Measurements from ENCODE around the gene MCRIP1. TPM values are rescaled to one million over a fixed set of nuclear protein-coding genes. Genes with fewer than 3 reads are reported as not detected.

Gene MCRIP1
- total RNA-seq, 1 experiment from 2014 or later = 126 TPM

DNA sequence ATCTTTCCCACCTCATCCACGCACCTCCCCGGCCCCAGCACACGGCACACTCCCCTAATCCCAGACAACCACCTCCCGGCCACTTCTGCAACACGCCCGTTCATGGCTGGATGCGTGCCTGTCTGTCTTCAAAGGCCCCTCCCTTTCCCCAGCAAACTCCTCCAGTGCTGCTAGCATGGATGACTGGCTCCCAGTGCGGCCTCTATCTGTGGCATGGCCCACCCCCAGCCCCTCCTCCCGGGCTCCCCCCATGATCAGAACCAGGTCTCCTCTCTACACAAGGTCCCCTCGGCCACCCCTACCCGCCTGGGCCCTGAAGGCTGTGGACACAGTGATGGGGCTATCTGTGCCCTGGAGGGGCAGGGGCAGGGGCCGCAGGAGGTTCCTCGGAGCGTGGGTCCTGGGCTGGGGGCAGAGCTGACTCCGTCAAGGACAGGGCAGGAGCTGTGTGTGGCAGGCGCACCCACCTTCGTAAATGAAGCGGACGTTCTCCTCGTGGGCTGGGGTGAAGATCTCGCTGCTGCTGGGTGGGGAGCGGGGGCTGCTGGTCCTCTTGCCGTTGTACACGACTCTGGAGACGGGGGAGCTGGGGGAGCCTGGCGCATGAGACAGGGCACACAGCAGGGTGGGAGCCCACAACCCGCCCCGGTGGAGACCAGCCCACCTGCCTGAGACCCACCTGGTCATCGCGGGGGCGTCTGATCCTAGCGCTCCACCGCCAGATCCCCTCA, 9.1 kb downstream of the MCRIP1 start (continued):
- TF ChIP-seq, protein P1, sequence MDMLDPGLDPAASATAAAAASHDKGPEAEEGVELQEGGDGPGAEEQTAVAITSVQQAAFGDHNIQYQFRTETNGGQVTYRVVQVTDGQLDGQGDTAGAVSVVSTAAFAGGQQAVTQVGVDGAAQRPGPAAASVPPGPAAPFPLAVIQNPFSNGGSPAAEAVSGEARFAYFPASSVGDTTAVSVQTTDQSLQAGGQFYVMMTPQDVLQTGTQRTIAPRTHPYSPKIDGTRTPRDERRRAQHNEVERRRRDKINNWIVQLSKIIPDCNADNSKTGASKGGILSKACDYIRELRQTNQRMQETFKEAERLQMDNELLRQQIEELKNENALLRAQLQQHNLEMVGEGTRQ (CRISPR knock-in tag; IDR thresholded peaks at IDR 0.05) = no peak
- TF ChIP-seq ZNF423 (CRISPR knock-in tag; IDR thresholded peaks at IDR 0.05) (no peak), ZBTB21 (CRISPR knock-in tag; IDR thresholded peaks at IDR 0.05; ENCODE audit: borderline replicate concordance) (no peak), NFATC4 (CRISPR knock-in tag; IDR thresholded peaks at IDR 0.05) (no peak)

DNA sequence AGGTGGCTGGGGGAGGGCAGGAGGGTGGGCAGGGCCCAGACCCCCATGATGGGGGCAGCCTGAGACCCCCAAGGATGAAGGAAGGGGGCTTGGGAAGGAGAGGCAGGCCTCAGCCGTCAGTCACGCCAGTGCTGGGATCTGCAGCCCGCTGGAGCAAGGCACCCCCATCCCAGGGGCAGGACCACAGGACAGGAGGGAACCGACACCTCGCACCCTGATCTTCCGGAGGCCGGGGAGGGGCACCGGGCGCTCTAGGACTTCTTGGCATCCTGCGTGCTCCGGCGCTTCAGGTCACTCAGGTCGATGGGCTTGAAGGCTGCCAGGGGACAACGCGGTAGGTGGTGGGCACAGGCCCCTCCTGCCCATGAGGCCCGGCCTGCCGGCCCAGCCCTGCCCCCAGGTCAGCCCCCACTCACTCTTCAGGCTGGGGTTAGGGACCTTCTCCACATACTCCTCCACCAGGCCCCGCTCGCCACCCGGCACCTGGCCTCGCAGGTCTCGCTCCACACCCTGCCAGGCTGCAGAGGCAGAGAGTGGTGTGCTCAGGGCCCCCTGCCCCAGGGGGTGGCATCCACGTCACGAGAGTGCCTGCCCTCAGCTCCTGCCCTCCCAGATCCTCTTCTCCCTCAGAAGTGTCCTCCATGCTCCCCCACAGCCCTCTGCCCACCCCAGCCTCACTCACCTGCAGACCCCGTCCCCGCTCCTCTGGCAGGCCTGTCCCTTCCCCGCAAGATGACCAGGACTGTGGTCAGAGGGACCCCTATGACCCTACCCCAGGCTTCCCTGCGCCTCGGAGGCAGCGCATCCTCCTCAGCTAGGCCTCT, 9.9 kb downstream of the MCRIP1 start:
- peaks cover 5% of the 10 kb centered on the region for H3K4me1 Mint-ChIP-seq
- H3K36me3 Mint-ChIP-seq = no peaks in the 10 kb centered on the region
- POLR2A ChIA-PET = no interaction called here
- no peak for TF ChIP-seq ZNF263 (CRISPR knock-in tag; IDR thresholded peaks at IDR 0.05; ENCODE audit: low read depth)
- no peak for TF ChIP-seq SMAD4 (CRISPR knock-in tag; IDR thresholded peaks at IDR 0.05)
- ATAC-seq (no peak), DNase-seq (ENCODE audit: low spot score) (no peak)
- H3K9me3 Mint-ChIP-seq = no peaks in the 10 kb centered on the region
- no peak overlapping the region for H3K4me3 Mint-ChIP-seq
- CTCF ChIA-PET = interaction anchor here (1.7 to 3.8 kb wide), 2 partner anchors 15 to 32 kb away, joined by 6 to 18 read pairs; no protein-coding TSS in a partner anchor
- H3K27me3 Mint-ChIP-seq (ENCODE audit: low read depth) = no peaks in the 10 kb centered on the region
- no peak overlapping the region for H3K27ac Mint-ChIP-seq

DNA sequence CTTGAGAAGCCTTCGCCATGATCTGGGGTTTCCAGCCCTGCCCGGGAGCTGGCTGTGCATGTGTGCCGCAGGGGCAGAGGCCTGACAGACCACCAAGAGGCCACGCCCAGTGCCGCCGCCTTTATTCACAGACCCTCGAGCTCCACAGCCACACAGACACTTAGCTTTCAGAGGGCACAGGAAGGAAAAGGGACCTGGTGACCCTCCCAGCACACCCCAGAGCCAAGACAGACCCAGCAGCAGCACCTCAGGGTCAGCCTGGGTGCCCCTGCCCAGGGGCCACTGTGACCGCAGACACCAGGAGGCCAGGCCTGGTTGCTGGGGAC, 10.8 kb downstream of the MCRIP1 start:
- ChIA-PET POLR2A (no interaction called here), CTCF (interaction anchor here (0.7 to 3.8 kb wide), 12 partner anchors 11 to 89 kb away, joined by 3 to 18 read pairs (median 4); partner anchors contain the start of gene MCRIP1)
- ATAC-seq = no peak
- H3K36me3 Mint-ChIP-seq = no peaks in the 10 kb centered on the region
- no peak for DNase-seq (ENCODE audit: low spot score)
- TF ChIP-seq JAZF1 (CRISPR knock-in tag; IDR thresholded peaks at IDR 0.05) (no peak), ZNF671 (CRISPR knock-in tag; IDR thresholded peaks at IDR 0.05) (no peak), ZNF219 (CRISPR knock-in tag; IDR thresholded peaks at IDR 0.05; ENCODE audit: borderline replicate concordance) (no peak), ZNF121 (CRISPR knock-in tag; IDR thresholded peaks at IDR 0.05) (no peak), TP53 (CRISPR knock-in tag; IDR thresholded peaks at IDR 0.05) (no peak)
- TF ChIP-seq, protein P2, sequence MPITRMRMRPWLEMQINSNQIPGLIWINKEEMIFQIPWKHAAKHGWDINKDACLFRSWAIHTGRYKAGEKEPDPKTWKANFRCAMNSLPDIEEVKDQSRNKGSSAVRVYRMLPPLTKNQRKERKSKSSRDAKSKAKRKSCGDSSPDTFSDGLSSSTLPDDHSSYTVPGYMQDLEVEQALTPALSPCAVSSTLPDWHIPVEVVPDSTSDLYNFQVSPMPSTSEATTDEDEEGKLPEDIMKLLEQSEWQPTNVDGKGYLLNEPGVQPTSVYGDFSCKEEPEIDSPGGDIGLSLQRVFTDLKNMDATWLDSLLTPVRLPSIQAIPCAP (CRISPR knock-in tag; IDR thresholded peaks at IDR 0.05) = no peak
- no peaks in the 10 kb centered on the region for H3K27me3 Mint-ChIP-seq (ENCODE audit: low read depth)
- H3K4me1 Mint-ChIP-seq = peaks cover 5% of the 10 kb centered on the region
- no peak overlapping the region for H3K4me3 Mint-ChIP-seq
- peak overlapping the region; percentile 27; the same call in 1 of the 2 replicates for H3K27ac Mint-ChIP-seq
- H3K9me3 Mint-ChIP-seq = no peaks in the 10 kb centered on the region

DNA sequence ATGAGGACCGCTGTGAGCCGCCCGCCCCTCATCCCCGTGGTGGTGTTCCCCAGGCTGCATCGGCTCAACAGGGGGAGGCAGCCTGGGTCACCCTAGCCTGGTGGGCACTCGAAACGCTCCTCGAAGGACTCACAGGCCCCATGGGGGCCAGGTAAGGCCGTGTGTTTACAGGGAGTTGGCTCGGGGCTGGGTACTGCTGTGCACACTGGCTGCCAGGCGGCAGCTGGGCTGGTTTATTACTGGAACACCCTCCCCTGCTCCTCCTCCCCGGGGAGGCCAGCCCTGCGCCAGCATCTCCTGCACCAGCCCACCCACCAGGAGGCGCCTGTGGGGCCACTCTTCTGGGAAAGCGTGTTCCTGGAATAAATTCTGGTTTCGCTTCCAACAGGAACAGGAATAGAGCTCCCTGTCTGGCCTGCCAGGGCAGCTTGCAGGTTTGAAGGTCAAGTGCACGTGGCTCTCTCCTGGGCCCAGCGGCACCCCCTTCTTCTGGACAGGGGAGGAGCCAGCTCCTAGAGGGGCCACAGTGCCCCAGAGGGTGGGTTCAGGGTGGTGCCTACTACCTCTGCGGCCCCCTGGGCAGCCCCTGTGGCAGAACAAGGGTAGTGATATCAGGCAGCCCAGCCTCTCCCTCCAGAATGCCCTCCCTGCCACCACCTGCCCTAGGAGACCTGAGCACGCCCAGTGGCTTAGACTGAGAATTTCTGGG, 11.3 kb downstream of the MCRIP1 start:
- ChIA-PET CTCF (interaction anchor here (0.5 to 3.8 kb wide), 13 partner anchors 11 to 99 kb away, joined by 3 to 18 read pairs (median 3); partner anchors contain the start of gene MCRIP1), POLR2A (no interaction called here)
- H3K9me3 Mint-ChIP-seq = no peaks in the 10 kb centered on the region
- peaks cover 5% of the 10 kb centered on the region for H3K4me1 Mint-ChIP-seq
- no peaks in the 10 kb centered on the region for H3K27me3 Mint-ChIP-seq (ENCODE audit: low read depth)
- DNase-seq (ENCODE audit: low spot score) (peak; percentile 68), ATAC-seq (peak; percentile 44)
- TF ChIP-seq, protein P1 (CRISPR knock-in tag; IDR thresholded peaks at IDR 0.05) = no peak
- TF ChIP-seq ZNF263 (CRISPR knock-in tag; IDR thresholded peaks at IDR 0.05; ENCODE audit: low read depth) = no peak; the same call in 1 of the 2 replicates
- peak; percentile 51; the same call in 1 of the 2 replicates for TF ChIP-seq GABPB1 (CRISPR knock-in tag; IDR thresholded peaks at IDR 0.05)
- TF ChIP-seq, protein P3, sequence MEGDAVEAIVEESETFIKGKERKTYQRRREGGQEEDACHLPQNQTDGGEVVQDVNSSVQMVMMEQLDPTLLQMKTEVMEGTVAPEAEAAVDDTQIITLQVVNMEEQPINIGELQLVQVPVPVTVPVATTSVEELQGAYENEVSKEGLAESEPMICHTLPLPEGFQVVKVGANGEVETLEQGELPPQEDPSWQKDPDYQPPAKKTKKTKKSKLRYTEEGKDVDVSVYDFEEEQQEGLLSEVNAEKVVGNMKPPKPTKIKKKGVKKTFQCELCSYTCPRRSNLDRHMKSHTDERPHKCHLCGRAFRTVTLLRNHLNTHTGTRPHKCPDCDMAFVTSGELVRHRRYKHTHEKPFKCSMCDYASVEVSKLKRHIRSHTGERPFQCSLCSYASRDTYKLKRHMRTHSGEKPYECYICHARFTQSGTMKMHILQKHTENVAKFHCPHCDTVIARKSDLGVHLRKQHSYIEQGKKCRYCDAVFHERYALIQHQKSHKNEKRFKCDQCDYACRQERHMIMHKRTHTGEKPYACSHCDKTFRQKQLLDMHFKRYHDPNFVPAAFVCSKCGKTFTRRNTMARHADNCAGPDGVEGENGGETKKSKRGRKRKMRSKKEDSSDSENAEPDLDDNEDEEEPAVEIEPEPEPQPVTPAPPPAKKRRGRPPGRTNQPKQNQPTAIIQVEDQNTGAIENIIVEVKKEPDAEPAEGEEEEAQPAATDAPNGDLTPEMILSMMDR (IDR thresholded peaks at IDR 0.05) = 0 out of 2 replicates have a peak, but pooled peaks have one; percentile 33
- TF ChIP-seq, protein P4, sequence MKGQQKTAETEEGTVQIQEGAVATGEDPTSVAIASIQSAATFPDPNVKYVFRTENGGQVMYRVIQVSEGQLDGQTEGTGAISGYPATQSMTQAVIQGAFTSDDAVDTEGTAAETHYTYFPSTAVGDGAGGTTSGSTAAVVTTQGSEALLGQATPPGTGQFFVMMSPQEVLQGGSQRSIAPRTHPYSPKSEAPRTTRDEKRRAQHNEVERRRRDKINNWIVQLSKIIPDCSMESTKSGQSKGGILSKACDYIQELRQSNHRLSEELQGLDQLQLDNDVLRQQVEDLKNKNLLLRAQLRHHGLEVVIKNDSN (CRISPR knock-in tag; IDR thresholded peaks at IDR 0.05) = no peak
- no peak for TF ChIP-seq NFATC4 (CRISPR knock-in tag; IDR thresholded peaks at IDR 0.05)
- TF ChIP-seq, protein P5, sequence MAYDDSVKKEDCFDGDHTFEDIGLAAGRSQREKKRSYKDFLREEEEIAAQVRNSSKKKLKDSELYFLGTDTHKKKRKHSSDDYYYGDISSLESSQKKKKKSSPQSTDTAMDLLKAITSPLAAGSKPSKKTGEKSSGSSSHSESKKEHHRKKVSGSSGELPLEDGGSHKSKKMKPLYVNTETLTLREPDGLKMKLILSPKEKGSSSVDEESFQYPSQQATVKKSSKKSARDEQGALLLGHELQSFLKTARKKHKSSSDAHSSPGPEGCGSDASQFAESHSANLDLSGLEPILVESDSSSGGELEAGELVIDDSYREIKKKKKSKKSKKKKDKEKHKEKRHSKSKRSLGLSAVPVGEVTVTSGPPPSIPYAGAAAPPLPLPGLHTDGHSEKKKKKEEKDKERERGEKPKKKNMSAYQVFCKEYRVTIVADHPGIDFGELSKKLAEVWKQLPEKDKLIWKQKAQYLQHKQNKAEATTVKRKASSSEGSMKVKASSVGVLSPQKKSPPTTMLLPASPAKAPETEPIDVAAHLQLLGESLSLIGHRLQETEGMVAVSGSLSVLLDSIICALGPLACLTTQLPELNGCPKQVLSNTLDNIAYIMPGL (CRISPR knock-in tag; IDR thresholded peaks at IDR 0.05) = no peak
- TF ChIP-seq, protein P6, sequence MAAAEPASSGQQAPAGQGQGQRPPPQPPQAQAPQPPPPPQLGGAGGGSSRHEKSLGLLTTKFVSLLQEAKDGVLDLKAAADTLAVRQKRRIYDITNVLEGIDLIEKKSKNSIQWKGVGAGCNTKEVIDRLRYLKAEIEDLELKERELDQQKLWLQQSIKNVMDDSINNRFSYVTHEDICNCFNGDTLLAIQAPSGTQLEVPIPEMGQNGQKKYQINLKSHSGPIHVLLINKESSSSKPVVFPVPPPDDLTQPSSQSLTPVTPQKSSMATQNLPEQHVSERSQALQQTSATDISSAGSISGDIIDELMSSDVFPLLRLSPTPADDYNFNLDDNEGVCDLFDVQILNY (CRISPR knock-in tag; IDR thresholded peaks at IDR 0.05) = no peak
- H3K27ac Mint-ChIP-seq = peak overlapping the region; percentile 27; the same call in 1 of the 2 replicates
- no peaks in the 10 kb centered on the region for H3K36me3 Mint-ChIP-seq
- H3K4me3 Mint-ChIP-seq = no peak overlapping the region
